Left colon (tissue), 2 donors: Measurements from ENCODE around the gene EXOC3L1. TPM values are rescaled to one million over a fixed set of nuclear protein-coding genes. Genes with fewer than 3 reads are reported as not detected.

ENCODE experiments used
- ATAC-seq: fragments of 200-7000 bp; cut with Tn5 transposase; one replicate; pipeline ENCODE4 v1.9.1; 2020; ENCODE audit warnings: mild to moderate bottlenecking, moderate library complexity
- DNase-seq, 2 donors: peaks; one replicate each; pipeline ENCODE4 v3.0.0-alpha.2; 2020
- intact Hi-C, 2 donors: fragments of 100-400 bp; cut with DNase I in 1 of 2; cut with micrococcal nuclease in 1 of 2; formaldehyde crosslinking; loops; one replicate each; pipeline versions ENCODE4 v1.11.2 to v1.14.0; 2022; cut with DNase I, micrococcal nuclease
- total RNA-seq, 2 donors: library from RNA; stranded (reverse); fragmentation: NEBNext Ultra II Directional; extraction: Animal tissue kit (Norgen Biotek cat#: 25700); gene quantifications; one replicate each; pipeline ENCODE4 v1.2.1, GENCODE V29; 2021
- donor health status: DM: no; HTN: no; CAD: no.
- donor health status: DM: yes; HTN: yes; CAD: no.

EXOC3L1 gene
- total RNA-seq, 2 donors from 2014 or later, result 2.3 to 5.9 TPM

DNA sequence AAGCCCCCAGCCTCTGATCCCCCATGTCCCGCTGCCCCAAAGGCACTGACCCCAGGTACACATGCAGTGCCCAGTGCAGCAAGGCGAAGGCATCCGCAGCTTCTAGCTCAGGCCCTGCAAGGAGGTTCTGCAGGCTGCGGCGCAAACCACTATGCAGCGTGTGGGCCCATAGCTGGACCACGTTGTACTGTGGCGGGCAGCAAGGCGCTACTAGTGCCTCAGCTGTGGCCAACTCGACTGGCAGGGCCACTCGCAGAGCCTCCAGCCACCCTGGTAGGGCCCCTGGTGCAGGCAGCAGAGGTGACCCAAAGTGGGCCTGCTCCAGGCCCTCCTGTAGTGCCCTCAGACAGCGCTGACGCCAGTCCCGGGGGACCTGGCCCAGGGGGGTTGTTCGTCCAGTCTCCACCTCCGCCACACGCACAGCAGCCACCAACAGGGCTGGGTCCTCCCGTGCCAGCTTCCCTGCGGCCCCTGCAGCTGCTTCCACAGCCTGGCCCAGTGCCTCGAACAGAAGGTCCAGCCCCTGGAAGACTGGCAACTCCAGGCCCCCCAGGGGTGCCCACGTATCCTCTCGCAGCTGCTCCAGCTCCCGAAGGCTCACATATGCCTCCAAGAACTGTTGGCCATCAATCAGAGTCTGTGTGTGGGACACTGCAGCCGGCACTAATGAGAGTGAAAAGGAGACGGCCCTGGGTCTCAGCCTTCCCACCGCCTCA is 2.6 kb downstream of the EXOC3L1 start:
- ATAC-seq (no peak), DNase-seq (no peak)
- intact Hi-C loops, result no loop called here

DNA sequence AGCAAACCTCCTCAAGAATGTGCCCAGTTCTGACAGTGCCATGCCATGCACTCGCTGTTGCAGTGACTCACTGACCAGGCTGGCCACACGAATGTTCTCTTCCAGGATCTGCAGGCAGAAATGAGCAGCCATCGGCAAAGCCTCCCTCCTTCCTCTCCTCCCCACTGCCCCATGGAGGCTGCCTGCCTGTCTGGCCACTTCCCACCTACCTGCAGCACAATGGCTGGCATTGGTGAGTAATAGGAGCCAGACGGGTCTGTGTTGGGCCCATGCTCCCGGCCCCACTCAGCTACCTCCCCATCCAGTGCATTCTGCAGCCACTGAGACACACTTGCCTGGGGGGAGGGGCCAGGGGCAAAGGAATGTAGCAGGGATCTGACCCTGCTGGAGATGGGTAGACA is 3.4 kb downstream of the EXOC3L1 start:
- intact Hi-C loops, result no loop called here

DNA sequence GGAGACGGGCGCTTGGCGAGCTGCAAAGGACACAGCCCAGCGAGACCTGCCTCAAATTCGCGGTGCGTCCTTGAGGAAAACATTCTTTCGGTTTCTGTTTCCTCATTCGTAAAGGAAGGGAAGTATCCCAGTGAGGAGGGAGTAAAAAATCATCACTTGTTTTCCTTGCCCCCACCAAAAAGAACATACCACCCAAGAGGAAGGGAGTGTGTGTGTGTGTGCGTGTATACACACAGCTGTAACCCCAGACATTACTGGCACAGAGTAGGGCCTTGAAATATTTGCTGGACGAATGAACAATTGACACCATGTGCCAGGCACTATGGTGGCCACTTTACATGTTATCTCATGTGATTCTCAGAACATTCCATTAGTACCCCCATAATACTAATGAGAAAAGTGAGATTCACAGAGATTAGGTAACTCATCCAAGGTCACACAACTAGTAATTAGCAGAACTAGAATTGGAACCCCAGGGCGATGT is 4.2 kb downstream of the EXOC3L1 start:
- DNase-seq, result no peak
- ATAC-seq, result no peak
- intact Hi-C loops, result no loop called here

More for the DNA sequence above, 3.4 kb downstream of the EXOC3L1 start:
- no peak for DNase-seq
- ATAC-seq, result no peak

DNA sequence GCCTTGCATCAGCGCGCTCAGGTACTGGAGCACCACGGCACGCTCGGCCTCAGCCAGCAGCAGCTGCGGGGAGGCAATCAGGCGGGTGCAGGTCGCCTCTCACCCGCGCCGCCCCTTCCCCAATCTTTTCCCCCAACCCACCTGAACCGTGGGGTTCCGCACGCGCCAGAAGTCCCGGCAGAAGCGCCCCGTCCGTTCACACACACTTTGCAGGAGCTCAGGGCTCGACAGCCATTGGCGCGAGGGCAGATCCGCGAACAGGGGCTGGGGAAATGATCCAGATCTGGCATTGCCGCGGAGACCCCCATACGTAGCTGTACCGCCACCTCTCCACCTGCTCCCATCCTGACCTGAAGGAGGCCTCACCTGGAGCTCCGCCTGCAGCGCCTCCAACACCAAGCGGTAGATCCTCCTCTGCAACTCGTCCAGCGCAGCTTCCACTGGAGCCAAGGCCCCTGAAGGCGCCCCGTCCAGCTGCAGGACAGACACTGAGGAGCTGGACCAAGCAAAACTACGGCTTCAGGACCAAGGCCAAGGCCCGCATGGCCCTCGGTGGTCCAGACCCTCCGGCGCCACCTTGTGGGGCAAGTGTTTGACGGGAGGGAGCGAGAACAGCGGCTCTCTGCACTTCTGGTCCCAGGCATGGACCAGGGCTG is 4.8 kb downstream of the EXOC3L1 start:
- intact Hi-C loops, result no loop called here
- ATAC-seq (peak; percentile 46), DNase-seq (peak; percentile 90 to 97)

DNA sequence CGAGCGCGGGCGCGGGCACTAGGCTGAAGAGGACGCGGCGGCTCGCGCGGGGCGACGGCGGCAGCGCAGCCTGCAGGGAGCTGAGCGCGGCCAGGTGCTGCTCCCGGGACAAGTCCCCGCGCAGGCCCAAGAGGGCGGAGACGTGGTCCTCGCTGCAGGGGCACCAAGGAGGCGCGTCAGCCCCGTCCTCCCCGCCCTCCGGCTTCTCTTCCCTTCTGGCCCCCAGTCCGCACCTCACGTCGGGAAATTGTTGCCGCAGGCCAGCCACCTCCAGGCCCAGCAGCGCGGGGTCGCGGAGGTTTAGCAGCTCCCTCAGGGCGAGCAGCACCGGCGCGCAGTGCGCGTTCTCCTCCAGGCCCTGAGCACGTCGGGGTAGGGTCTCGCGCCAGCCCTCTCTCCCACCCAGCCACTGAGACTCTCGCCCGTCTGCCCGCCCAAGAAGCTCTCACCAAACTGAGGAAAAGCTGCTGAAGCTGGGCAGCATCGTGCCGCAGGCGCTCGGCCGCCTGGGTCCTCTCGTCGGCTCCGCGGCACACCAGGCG is 5.4 kb downstream of the EXOC3L1 start:
- intact Hi-C loops, result no loop called here
- DNase-seq (no peak), ATAC-seq (peak; percentile 33)

DNA sequence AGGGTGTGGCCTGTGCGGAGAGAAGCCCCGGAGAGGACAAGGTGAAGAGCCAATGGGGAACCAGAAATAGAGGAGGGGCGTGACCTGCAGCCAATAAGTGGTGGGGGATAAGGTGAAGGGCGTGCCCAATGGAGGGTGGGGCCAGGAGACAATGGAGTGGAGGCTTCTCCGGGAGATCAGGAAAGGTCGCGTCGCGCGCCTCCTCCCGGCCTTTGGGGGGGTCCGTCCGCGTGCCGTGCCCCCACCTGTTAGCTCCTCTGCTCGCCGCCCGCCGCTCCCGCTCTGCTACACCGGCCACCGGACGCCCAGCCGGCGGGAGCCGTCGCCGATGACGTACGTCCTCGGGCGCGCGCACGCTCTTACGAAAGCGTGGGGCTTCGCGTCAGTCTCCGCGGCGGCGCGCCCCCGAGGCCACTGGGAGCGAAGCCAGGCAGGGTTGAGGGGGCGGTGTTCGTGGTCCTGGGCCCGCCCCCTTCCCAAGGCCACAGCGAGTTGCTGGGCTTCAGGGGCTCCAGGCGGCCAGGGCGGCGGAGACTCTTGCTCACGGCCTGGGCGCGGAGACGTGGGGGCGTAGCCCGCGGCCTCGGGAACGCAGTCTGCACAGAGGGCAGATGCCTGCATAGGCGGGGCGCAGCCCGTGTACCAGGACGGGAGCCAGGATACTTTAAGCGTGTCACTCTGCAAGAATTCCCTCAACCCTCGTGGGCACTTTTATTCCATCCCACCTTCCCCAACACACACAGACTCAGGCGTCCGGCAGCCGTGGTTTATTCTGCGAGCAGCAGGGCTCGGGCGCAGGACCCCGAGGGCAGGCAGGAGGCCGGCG is 6.1 kb downstream of the EXOC3L1 start, which contains the start of gene MATCAP1:
Gene MATCAP1, minus strand, starts transcription at position 337 of the 826 bp plus-strand sequence. CDS start 3,353 bp downstream, outside the sequence.
- DNase-seq, result peak; percentile 95 to 98
- intact Hi-C loops, result no loop called here
- peak; percentile 87 for ATAC-seq

DNA sequence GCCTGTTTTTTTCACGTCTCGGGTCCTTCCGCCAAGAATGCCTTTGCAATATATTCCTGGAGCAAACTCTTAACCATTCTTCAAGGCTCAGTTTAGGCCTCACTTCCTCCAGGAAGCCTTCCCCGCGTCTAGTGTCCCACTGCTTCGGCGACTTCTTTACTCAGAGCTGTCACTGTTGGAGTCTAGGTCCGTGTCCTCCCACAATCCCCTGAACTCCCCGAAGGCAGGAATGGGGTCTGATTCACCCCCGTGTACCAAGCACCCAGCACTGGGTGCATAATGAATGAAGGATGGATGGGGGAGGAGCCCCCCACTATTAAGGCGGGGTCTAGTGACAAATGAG is 6.7 kb downstream of the EXOC3L1 start:
- ATAC-seq (no peak), DNase-seq (no peak)
- intact Hi-C loops, result no loop called here

DNA sequence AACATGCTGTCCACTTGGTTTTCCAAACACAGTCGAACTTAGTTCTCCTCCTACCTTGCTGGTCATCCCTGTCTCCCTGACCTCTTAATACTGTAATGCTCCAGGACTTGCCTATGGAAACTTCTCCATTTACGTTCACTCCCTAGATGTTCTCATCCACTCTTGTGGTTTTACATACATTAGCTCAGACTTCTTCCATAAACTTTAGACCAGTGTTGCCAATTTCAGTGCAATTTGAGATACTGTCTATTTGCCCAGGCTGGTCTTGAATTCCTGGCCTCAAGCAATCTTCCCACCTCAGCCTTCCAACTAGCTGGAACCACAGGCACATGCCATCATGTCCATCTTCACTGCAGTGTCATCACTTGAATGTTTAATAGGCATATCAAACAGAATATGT is 7.6 kb downstream of the EXOC3L1 start:
- intact Hi-C loops, result no loop called here
- ATAC-seq (no peak), DNase-seq (no peak)

DNA sequence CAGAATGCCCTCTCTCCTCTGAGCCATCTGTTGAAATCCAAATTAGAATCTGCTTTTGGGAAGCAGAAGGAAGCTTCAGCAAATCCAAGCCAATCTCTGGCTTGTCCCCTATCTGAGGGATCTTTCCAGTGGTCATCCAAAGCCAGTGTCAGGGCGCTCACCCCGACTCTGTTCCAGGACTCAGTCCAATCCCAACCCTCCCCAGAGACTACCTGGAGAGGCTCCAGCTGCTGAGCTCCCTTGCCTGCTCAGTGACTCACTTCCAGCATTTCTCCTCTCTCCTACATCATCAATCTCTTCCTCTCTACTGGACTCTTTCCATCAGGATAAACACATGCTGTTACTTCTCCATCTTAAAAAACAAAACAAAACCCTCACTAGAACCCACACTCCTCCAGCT is 8.6 kb downstream of the EXOC3L1 start:
- no peak for ATAC-seq
- intact Hi-C loops, result no loop called here

DNA sequence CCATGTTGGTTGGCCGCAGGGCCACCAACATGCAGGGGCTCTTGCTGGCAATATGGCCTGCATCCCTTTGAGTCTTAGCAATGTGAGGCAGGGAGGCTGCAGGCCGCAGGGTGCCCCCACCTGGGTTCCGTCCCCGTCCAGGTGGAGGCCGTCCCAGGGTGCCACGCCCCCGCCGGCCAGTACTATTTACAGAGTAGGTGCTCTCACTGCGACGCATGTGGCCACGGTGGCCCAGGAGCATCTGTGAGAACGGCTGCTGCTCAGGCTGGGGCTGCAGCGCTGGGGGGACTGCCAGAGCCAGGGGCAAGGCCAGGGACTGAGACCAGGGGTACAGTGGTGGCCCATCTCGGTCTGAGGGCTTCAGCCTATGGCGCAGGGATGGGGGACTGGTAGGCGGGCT is 9.8 kb downstream of the EXOC3L1 start:
- intact Hi-C loops, result no loop called here
- DNase-seq, result no peak
- ATAC-seq, result no peak

More for the DNA sequence above, 8.6 kb downstream of the EXOC3L1 start:
- no peak for DNase-seq

DNA sequence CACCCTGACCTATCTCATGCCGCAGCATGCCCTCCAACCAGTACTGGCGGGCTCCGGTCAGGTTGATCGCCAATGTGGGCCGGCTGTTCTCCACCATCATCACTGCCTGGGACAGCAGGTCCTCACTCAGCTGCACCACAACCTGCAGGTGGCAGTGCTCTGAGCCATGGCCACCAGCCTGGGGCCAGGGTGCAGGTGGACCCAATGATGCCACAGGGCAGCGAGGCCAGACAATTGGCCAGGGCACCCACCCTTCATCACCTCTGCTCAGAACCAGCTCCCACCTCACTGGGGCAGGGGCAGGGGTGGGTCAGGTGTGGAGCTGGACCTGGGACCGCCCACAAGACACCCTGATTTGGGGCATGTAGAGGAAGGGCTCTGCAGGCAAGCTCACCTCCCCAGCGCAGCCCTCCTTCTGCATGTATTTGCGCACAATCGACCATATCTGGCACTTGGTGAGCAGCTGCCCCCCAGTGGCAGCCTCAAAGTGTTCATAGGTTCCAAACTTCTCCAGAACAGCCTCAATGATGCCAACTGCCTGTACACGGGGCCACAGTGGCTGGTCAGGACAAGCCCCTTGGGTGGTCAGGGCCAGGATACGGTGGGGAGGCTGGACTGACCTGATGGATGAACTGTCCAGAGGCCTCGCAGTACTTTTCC is 10.4 kb downstream of the EXOC3L1 start:
- intact Hi-C loops, result no loop called here
- DNase-seq (no peak), ATAC-seq (no peak)

DNA sequence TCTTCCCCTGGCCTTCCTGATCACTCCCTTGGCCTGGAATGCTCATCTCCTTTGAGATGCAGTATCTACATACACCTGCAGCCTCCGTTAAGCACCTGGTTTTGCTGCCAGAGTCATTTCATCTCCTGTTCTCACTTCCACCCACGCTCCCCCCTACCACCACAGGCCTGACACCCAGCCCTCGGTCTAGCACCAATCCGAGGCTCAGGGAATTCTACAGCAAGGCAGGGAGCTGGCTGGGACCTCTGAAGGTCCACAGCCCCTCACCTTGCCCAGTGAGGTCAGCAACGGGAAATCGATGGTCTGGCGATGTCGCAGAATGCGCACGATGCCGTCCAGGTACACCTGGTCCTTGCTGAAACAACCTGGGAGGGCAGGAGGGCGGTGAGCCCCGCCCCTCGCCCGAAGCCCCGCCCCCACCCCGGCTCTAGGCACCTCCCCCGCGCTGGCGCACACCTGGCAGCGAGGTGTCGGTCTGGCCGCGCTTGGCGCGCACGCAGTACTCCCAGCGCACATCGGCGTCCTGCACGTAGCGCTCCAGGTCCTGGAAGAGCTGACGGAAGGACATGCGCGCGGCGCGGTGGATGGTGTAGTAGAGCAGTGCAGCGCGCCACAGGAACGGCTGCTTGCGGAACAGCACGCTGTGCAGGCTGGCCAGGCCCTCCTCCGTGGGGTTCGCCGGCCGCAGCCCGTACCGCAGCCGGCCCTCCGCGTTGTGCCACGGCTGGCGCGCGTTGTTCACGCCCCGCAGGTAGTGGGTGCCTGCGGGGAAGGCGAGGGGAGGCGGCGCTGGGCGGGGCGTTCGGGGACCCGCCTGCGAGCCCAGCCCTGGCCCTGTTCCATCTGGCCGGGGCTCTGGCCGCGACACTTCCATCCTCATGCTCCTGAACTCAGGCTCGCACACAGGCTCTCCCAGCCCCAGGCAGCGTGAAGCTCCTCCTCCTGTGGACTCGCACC is 11.9 kb downstream of the EXOC3L1 start:
- ATAC-seq (peak; percentile 72), DNase-seq (peak; percentile 86 to 88)
- intact Hi-C loops, result no loop called here

DNA sequence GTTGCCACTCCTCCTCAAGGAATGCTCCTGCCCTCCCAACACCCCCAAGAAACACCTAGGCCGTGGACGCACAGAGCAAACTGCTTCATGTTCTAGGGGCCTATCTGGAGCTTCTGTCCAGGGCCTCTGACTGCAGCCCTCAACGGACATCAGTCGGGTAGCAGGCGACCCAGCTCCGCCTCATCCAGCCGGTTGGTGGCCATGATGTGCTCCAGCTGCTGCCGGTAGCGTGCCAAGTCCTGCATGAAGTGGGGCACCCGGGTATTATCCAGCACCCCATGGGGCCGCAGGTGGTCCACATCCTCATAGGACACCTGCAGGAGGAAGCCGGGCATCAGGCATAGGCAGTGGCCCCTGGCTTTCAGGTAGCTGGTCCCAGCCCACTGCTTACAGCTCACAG is 13.3 kb downstream of the EXOC3L1 start:
- DNase-seq (no peak), ATAC-seq (no peak)
- intact Hi-C loops, result no loop called here

DNA sequence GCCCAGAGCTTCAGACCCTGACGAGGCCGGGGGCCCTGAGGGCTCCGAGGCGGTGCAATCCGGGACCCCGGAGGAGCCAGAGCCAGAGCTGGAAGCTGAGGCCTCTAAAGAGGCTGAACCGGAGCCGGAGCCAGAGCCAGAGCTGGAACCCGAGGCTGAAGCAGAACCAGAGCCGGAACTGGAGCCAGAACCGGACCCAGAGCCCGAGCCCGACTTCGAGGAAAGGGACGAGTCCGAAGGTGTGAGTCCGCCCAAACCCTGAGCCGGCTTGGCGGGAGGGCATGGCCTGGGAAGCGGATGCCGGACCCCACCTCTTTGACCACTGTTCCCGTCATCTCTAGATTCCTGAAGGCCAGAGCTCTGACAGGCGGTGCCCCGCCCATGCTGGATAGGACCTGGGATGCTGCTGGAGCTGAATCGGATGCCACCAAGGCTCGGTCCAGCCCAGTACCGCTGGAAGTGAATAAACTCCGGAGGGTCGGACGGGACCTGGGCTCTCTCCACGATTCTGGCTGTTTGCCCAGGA is 15.2 kb downstream of the EXOC3L1 start:
- no peak for DNase-seq
- intact Hi-C loops, result no loop called here
- no peak for ATAC-seq

DNA sequence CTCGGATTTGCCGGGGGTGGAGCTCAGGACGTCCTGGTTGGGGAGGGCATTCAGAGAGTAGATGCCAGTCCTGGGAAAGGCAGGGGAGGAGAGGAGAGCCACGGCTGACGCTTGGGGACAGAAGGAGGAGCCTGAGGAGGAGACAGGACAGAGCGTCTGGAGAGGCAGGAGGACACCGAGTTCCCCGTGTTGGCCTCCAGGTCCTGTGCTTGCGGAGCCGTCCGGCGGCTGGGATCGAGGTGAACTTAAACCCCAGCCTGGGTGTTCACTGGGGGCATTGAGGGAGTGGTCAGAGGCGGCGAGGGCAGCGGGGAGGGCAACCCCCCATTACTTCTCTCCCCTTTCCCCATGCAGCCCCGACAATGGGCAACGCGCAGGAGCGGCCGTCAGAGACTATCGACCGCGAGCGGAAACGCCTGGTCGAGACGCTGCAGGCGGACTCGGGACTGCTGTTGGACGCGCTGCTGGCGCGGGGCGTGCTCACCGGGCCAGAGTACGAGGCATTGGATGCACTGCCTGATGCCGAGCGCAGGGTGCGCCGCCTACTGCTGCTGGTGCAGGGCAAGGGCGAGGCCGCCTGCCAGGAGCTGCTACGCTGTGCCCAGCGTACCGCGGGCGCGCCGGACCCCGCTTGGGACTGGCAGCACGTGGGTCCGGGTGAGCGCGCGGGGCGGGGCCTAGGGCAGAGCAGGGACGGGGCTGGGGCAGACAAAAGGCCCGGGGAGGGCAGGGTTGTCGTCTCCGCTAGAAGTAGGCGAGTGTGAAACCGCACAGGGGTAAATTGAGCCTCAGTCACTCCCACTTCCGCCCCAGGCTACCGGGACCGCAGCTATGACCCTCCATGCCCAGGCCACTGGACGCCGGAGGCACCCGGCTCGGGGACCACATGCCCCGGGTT is 15.9 kb downstream of the EXOC3L1 start:
- ATAC-seq (peak; percentile 76), DNase-seq (peak; percentile 92 to 95)
- intact Hi-C loops, result no loop called here

DNA sequence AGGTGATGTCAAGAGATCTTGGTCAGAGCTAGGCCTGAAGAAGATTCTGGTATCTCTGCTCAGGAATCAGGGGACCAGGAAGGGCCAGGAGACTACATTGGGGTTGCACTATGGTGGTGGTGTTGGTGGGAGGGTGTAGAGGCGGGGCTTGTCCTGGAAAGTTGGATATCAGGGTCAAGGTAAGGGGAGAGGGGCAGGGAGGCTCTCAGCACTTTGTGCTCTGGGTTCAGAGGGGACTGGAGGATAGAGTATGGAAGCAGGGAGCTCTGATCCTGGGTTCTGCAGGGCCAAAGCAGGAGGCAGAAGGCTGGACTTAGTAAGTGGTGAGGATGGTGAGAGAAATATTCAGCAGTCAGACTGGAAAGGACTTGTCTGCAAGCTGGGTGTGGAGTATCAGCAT is 16.6 kb downstream of the EXOC3L1 start:
- DNase-seq (no peak), ATAC-seq (no peak)
- intact Hi-C loops, result no loop called here
